GM21526 (cell line): ENCODE results near the gene TRAIP.
A peak's percentile ranks its signal among the peaks of the same experiment; 100 is the strongest.
"Not testable (repeated sequence)": the region's sequence is repeated elsewhere in the genome, so short reads cannot be mapped to it uniquely, and the experiment has no call there.

Experiments
- ATAC-seq: cut with Tn5 transposase; IDR thresholded peaks from one replicate; pipeline ENCODE4 v1.9.1; 2021; ENCODE audit warnings: moderate library complexity; ENCODE audit not compliant: unreplicated experiment, low FRiP score

Gene TRAIP

GRCh38 chr3:49831341-49831740 is 25.0 kb downstream of the TRAIP start:
- no peak for ATAC-seq

- no peak for ATAC-seq
Observed at GRCh38 chr3:49826016-49826415, 30.3 kb downstream of the TRAIP start.

GRCh38 chr3:49823131-49823530 is 33.2 kb downstream of the TRAIP start:
- ATAC-seq, result not testable (repeated sequence)

- no peak for ATAC-seq
Observed at GRCh38 chr3:49813497-49814174, 42.7 kb downstream of the TRAIP start, which contains the start of gene UBA7. Gene UBA7 (minus strand): TSS chr3:49813953. CDS start chr3:49813787, 166 bp downstream.

GRCh38 chr3:49812916-49813496 is 43.4 kb downstream of the TRAIP start:
- ATAC-seq, result no peak

GRCh38 chr3:49807431-49808114 is 48.8 kb downstream of the TRAIP start:
- ATAC-seq, result no peak

- no peak for ATAC-seq
Observed at GRCh38 chr3:49806850-49807249, 49.5 kb downstream of the TRAIP start.

GRCh38 chr3:49805897-49806701 is 50.3 kb downstream of the TRAIP start:
- ATAC-seq, result no peak

GRCh38 chr3:49805367-49805782 is 51.0 kb downstream of the TRAIP start:
- no peak for ATAC-seq

GRCh38 chr3:49804141-49805041 is 52.0 kb downstream of the TRAIP start:
- no peak for ATAC-seq

GRCh38 chr3:49803465-49804140 is 52.8 kb downstream of the TRAIP start:
- no peak for ATAC-seq

GRCh38 chr3:49802719-49803464 is 53.5 kb downstream of the TRAIP start, which contains the start of gene INKA1:
Gene INKA1 (plus strand): TSS chr3:49803261. CDS start chr3:49803393, 132 bp downstream.
- ATAC-seq, result peak; percentile 59

- no peak for ATAC-seq
Observed at GRCh38 chr3:49801160-49801559, 55.2 kb downstream of the TRAIP start.

GRCh38 chr3:49799761-49800160 is 56.6 kb downstream of the TRAIP start, which contains the start of gene CDHR4:
Gene CDHR4 (minus strand): TSS chr3:49799873. CDS start chr3:49799812, 61 bp downstream.
- ATAC-seq, result no peak

GRCh38 chr3:49799105-49799504 is 57.3 kb downstream of the TRAIP start:
- no peak for ATAC-seq

GRCh38 chr3:49794926-49795905 is 61.1 kb downstream of the TRAIP start:
- ATAC-seq, result no peak

- ATAC-seq, result no peak
Observed at GRCh38 chr3:49794431-49794830, 61.9 kb downstream of the TRAIP start.
